22Rv1 (cell line): ENCODE measurements around the gene TBCK.
"Not testable (repeated sequence)": the region's sequence is repeated elsewhere in the genome, so short reads cannot be mapped to it uniquely, and the experiment has no call there.

Experiments
- H3K27ac ChIP-seq: fragments of 450-650 bp; 2 replicates; pipeline ENCODE4 v1.5.1; 2017
- CTCF ChIP-seq: fragments of 450-650 bp; IDR thresholded peaks from 2 replicates; pipeline ENCODE4 v1.5.1; 2017; ENCODE audit warnings: mild to moderate bottlenecking
- ZFX ChIP-seq: fragments of 450-650 bp; IDR thresholded peaks from 2 replicates; pipeline ENCODE4 v1.6.1; 2017; ENCODE audit warnings: antibody characterized with exemption, borderline replicate concordance

TBCK gene

GRCh38 chr4:106222548-106222947 lies 93.5 kb downstream of the TBCK start:
- no peak for TF ChIP-seq CTCF
- TF ChIP-seq ZFX: no peak
- no peak overlapping the region for H3K27ac ChIP-seq

GRCh38 chr4:106213291-106213690 lies 102.7 kb downstream of the TBCK start:
- not testable (repeated sequence) for H3K27ac ChIP-seq

- TF ChIP-seq CTCF: no peak
- TF ChIP-seq ZFX: no peak
- no peak overlapping the region for H3K27ac ChIP-seq
Measured at GRCh38 chr4:106210021-106210420, 106.0 kb downstream of the TBCK start.

- no peak overlapping the region for H3K27ac ChIP-seq
- TF ChIP-seq ZFX (no peak), CTCF (no peak)
Measured at GRCh38 chr4:106208481-106209460, 107.2 kb downstream of the TBCK start.

- H3K27ac ChIP-seq: no peak overlapping the region
- TF ChIP-seq CTCF (peak; percentile 78), ZFX (no peak)
Measured at GRCh38 chr4:106201373-106201772, 114.6 kb downstream of the TBCK start.

- no peak overlapping the region for H3K27ac ChIP-seq
- no peak for TF ChIP-seq CTCF
- TF ChIP-seq ZFX: no peak
Measured at GRCh38 chr4:106195435-106195950, 120.5 kb downstream of the TBCK start.

GRCh38 chr4:106194801-106195200 lies 121.2 kb downstream of the TBCK start:
- no peak for TF ChIP-seq CTCF
- no peak overlapping the region for H3K27ac ChIP-seq
